GM19372 (cell line): Measurements from ENCODE around the gene PDLIM1.

ENCODE experiments used
- ATAC-seq: cut with Tn5 transposase; IDR thresholded peaks from one replicate; pipeline ENCODE4 v1.9.1; 2021; ENCODE audit warnings: mild to moderate bottlenecking, low read depth, moderate library complexity; ENCODE audit not compliant: unreplicated experiment

PDLIM1 gene

GRCh38 chr10:95291365-95292039 lies 699 bp upstream of the PDLIM1 start:
- ATAC-seq: no peak

DNA sequence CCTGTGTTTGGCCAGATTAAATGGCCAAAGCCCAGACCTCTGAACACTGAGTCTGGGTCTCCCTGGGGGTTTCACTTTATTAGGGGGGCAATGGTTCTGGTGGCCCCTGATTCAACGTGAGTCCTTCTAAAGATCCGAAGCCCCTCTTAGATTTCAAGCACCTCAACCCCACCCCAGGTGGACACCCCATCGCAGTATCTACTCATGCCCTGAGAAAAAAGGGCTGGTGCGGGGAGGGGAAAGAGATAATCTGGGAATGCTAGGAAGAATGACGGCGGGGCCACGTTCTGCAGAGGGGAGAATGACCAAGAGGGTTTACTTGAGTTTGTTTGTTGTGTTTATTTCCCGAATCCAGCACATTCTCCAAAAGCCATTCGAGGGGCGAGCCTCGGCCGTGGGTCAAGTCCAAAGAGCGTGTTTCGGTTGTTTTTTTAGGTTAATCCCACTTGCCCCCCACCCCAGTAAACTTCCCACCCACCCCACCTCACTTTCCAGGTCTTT lies 832 bp downstream of the PDLIM1 start:
- ATAC-seq: no peak

GRCh38 chr10:95289003-95289920 lies 1.5 kb downstream of the PDLIM1 start:
- no peak for ATAC-seq

- ATAC-seq: no peak
Observed at GRCh38 chr10:95288303-95288702, 2.5 kb downstream of the PDLIM1 start.

- no peak for ATAC-seq
Observed at GRCh38 chr10:95287281-95287680, 3.5 kb downstream of the PDLIM1 start.

DNA sequence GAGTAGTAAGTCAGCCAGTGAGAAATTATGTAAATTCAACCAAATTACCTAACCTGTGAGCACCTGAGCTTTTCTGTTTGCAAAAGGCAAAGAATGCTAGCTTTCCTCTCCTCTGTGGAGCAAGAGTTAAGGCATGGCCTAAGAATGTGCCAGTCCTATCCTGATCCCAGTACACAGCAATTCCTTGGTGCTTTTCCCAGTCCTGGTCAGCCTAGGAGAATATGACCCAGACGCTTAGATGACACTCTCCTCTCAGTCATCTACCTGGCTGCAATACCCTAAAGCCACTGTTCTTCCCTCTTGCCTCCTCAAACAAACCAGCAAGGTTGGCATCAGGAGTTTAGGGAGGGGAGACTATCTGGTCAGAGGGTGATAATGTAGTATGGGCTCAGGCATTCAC lies 4.1 kb downstream of the PDLIM1 start:
- ATAC-seq: no peak

- no peak for ATAC-seq
Observed at GRCh38 chr10:95285556-95285955, 5.2 kb downstream of the PDLIM1 start.

- ATAC-seq: no peak
Observed at GRCh38 chr10:95284807-95285206, 6.0 kb downstream of the PDLIM1 start.

- ATAC-seq: no peak
Observed at GRCh38 chr10:95282107-95282506, 8.7 kb downstream of the PDLIM1 start.

GRCh38 chr10:95281206-95281605 lies 9.6 kb downstream of the PDLIM1 start:
- ATAC-seq: no peak

GRCh38 chr10:95280637-95281036 lies 10.2 kb downstream of the PDLIM1 start:
- no peak for ATAC-seq

DNA sequence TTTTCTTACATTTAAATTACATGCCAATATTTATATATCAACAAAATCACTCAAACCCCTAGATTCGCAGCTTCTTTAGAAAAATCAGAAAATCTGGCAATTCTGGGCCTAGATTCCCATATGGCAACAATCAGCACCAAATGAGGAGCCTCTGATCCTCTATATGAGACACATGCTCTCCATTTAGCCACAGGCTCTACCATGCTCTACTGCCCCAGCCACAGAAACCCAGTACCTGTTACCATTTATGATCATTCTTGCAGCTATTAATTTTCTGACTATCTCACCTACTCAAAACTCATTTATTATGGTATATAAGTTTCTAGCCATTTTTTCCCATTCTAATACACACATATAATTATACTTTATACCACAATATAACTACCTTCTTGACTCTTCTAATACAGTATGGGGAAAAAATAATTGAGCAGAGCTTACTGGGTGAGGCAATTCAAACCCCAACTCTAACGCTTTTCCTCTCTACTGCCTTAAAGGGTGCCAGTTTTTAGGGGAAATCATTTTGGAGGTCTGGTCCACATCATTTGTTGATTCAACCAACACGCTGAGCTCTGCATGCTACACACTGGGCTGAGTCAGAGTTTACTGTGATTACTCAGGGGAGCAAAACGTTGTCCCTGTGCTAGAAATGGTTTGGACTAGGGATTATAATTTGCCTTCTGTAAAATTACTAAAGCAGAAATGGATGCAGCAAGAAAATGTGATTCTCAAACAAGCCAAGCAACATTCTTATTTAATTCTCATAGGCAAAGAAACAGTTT lies 11.6 kb downstream of the PDLIM1 start:
- no peak for ATAC-seq

GRCh38 chr10:95278061-95278988 lies 12.5 kb downstream of the PDLIM1 start:
- no peak for ATAC-seq

DNA sequence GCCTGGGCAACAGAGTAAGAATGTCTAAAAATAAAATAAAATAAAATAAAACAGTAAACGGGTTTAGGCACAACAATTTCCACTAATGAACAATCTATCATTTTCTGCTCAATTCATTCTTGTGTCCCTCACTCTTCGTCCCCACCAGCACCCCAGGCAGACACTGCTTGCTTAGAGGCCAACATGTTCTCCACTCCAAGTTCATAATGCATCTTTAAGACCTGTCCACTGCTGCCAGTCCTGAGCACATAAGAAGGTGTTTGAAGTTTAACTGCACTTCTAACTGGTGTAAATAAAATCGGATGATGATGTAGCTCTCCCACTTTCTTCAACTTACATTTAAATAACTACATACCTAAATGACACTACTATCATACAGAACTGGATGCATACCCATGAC lies 13.2 kb downstream of the PDLIM1 start:
- ATAC-seq: no peak

DNA sequence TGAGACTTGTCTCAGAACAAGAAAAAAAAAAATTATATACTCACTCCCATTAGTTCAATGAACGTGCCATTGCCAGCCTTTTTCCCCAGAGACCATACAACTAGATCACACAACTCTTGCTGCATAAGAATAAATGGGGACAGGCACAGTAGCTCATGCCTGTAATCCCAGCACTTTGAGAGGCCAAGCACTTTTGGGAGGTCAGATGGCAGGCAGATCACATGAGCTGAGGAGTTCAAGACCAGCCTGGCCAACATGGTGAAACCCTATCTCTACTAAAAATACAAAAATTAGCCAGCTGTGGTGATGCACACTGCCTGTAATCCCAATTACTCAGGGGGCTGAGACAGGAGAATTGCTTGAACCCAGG lies 13.6 kb downstream of the PDLIM1 start:
- no peak for ATAC-seq

DNA sequence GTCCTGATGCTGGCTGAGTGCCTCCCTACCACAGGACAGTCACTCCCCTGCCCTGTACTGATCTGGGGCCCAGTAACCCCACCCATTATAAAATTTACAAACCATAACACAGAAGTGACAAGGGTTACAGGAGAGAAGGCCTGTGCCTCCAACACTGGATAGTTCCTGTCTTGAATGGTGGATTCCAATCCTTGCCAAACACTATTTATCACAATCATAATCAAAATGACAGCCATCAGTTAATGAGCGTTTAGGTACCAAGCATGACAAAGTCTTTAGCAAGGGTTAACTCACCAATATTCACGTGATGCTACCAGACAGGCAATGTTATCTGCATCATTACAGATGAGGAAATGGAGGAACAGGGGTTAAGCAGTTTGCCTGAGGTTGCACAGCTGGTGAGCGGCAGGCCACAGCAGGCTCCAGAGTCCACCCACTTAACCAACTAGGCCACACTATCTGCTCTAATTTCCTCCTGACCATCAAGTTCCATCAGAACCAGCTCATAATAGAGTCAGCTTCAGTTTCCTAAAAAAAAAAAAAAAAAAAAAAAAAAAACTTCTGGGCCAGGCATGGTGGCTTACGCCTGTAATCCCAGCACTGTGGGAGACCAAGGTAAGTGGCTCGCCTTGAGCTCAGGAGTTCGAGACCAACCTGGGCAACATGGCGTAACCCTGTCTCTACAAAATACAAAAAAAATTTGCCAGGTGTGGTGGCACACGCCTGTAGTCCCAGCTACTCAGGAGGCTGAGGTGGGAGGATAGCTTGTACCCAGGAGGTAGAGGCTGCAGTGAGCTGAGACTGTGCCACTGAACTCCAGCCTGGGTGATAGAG lies 14.2 kb downstream of the PDLIM1 start:
- no peak for ATAC-seq

DNA sequence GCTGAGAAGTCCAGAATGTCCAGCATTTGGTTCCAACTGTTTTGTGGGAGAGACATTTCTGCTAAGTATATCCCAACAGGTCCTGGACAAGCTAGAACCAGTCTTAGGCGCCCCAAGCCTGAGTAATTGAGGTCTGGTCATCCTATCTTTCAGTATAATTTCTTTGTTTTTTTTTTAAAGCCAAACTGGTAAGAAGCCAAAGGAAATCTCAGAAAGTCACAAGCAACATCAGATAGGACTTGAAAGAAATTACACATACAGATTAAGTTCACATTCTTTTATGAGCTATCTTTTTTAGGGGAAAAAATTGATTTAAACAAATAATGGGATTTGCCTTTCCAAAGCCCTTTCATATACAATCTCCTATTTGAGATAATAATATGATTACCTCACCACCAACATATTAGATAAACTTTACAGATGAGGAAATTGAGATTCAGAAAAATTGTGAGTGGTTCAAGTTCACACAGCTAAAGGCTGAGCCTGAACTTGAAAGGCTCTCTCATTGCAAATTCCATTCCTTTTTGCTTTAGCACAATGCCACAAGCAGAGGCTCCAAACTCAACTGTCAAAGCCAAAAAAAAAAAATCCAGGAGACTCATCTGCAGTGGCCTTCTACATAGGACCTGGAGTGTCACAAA lies 15.0 kb downstream of the PDLIM1 start:
- ATAC-seq: no peak
